GM19397 (cell line): ENCODE measurements around the gene GREB1.

Source experiments
- ATAC-seq: cut with Tn5 transposase; IDR thresholded peaks from one replicate; pipeline ENCODE4 v1.9.1; 2021; ENCODE audit warnings: mild to moderate bottlenecking, moderate library complexity; ENCODE audit not compliant: unreplicated experiment

The GREB1 gene

GRCh38 chr2:11556101-11556806, 22.4 kb downstream of the GREB1 start:
- ATAC-seq = no peak

- no peak for ATAC-seq
Observed at GRCh38 chr2:11558214-11558886, 24.5 kb downstream of the GREB1 start.

- ATAC-seq = no peak
Observed at GRCh38 chr2:11559066-11559785, 25.4 kb downstream of the GREB1 start.

- ATAC-seq = no peak
Observed at GRCh38 chr2:11559786-11560155, 25.9 kb downstream of the GREB1 start.

GRCh38 chr2:11560806-11561205, 27.0 kb downstream of the GREB1 start:
- no peak for ATAC-seq

GRCh38 chr2:11562011-11562410, 28.2 kb downstream of the GREB1 start:
- no peak for ATAC-seq

- ATAC-seq = no peak
Observed at GRCh38 chr2:11562476-11562875, 28.6 kb downstream of the GREB1 start.

GRCh38 chr2:11563784-11564666, 30.2 kb downstream of the GREB1 start:
- no peak for ATAC-seq

GRCh38 chr2:11564816-11565567, 31.1 kb downstream of the GREB1 start:
- ATAC-seq = no peak

- ATAC-seq = no peak
Observed at GRCh38 chr2:11566383-11566782, 32.5 kb downstream of the GREB1 start.

GRCh38 chr2:11567631-11568031, 33.8 kb downstream of the GREB1 start:
- no peak for ATAC-seq

GRCh38 chr2:11568436-11568835, 34.6 kb downstream of the GREB1 start:
- no peak for ATAC-seq

GRCh38 chr2:11569636-11570035, 35.8 kb downstream of the GREB1 start:
- no peak for ATAC-seq

- ATAC-seq = no peak
Observed at GRCh38 chr2:11571170-11571569, 37.3 kb downstream of the GREB1 start.

- ATAC-seq = no peak
Observed at GRCh38 chr2:11572996-11573395, 39.2 kb downstream of the GREB1 start.

- ATAC-seq = no peak
Observed at GRCh38 chr2:11573418-11574175, 39.8 kb downstream of the GREB1 start.

- no peak for ATAC-seq
Observed at GRCh38 chr2:11574176-11575046, 40.6 kb downstream of the GREB1 start.

GRCh38 chr2:11576398-11576797, 42.6 kb downstream of the GREB1 start:
- ATAC-seq = no peak
